Superior temporal gyrus (tissue), 1 donor: ENCODE measurements around the gene NHLRC2.
A peak's percentile ranks its signal among the peaks of the same experiment; 100 is the strongest.

Source experiments
- DNase-seq: peaks from one replicate; pipeline ENCODE4 v3.0.0-alpha.2; 2016; ENCODE audit errors: extremely low spot score

NHLRC2 gene

DNA sequence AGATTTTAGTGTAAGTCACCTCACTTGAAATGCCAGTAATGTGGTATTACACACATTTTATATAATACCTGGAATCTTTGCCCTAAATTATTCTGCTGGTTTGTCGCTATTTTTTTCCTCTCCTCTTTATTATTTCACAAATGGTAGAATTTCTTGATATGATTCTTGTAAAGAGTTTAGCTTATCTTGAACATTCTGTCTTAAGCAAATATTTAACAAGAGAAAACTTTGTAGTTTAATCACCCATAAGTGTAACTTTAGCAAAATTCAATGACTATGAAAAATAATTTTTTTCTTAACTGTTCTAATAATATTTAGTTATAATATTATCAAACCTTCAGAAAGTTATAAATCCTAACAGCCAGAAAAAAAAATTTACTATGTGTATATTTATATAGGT, 56.7 kb downstream of the NHLRC2 start:
- no peak for DNase-seq

DNA sequence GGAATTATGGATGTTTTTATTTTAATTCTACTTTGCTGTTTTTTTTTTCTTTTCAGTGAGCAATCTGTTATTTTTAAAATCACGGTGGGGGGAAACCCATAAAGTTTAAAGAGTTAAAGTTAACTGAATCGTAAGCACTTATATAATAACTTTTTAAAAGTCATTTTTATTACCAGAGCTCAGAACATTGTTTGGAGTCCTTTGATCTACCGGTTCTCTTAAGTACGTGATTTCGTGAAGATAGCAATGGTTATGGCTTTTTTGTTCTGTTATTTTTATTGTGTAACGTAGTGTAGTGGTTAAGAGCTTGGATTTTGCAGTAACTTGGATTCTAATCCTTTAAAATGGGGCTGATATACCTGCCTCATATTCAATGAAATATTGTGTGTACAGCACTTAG, 57.4 kb downstream of the NHLRC2 start:
- DNase-seq, result no peak

- DNase-seq, result no peak
Observed at GRCh38 chr10:113912582-113912981, 58.1 kb downstream of the NHLRC2 start.

DNA sequence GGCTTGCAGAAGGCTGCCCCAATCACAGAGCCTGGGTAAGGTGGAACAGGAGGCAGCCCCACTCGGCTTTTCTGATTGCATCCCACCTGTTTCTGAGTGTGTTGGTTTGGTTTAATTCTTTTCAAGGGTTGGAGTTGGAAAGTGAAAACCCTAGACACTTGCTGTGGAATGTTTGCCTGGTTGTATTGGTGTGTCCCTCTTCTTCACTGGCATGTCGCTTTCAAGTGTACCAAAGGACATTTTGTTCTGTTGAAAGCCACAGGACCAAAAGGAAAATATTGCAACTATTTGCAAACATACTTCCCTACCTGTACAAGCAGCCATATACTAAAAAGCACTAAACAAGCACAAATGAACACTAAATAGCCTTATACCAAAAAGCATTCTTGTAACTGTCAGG, 60.5 kb downstream of the NHLRC2 start:
- DNase-seq, result no peak

DNA sequence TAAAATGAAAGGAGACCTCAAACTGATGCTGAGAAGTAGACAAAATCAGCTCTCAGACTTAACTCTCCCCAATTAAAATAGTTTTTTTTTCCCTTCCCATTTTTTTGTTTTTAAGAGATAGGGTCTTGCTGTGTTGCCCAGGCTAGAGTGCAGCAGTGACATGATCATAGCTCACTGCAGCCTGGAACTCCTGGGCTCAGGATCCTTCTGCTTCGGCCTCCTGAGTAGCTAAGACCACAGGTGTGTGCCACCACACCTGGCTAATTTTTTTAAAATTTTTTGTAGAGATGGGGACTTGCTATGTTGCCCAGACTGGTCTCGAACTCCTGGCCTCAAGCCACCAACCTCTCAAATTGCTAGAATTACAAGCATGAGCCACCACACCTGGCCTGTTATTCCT, 61.1 kb downstream of the NHLRC2 start:
- no peak for DNase-seq

DNA sequence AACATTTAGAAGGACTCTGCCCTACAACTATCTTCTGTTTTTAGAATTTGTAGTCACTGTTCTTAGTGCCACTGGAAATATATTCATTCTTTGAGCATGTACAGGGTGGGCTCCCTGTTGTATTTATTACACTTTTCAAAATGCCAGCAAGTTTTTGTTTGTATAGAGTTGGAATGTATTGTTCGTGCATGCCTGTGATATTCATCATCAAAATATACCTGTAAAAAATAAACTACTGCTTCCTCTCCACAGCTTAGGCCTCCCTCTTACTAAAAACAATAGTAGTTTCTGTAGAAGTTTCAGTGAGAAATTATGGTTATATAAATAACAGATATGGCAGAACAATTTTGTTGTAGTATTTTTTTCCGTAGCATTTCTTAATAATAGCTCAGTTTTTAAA, 61.6 kb downstream of the NHLRC2 start:
- DNase-seq, result no peak

DNA sequence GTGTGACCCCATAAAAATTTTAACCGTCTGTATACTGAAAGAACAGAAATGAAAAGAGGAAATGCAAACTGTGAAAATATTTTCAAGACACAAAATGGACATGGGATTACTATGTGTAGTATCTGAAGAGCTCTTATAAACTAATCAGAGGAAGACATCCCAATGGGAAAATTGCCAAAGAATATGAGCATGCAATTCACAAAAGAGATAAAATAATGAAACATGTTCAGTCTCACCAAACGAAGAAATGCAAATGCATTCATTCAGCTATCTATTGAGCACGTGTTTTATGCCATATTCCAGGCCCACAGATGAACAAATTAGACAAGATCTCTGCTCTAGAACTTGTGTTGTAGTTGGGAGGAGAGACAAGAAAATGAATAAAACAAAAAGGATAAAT, 63.2 kb downstream of the NHLRC2 start:
- peak; percentile 5 for DNase-seq

- DNase-seq, result no peak
Observed at GRCh38 chr10:113920114-113920513, 65.7 kb downstream of the NHLRC2 start.

DNA sequence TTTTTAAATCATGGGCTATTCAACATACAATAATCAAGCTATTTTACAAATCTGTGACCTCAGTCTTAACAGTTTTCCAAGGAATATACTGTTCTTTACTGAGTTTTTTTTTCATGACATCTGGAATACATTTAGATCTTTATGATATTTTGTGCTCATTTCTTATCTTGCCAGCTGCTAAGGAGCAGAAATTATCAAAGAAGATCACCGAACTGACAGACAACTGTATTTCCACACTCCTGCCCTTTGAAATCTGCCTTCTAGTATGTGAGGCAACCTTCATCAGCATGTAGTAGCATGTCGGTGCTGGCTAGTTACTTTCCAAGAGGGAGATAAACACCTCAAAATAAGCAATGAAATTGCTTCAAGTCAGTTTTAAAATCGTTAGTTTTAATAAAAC, 66.4 kb downstream of the NHLRC2 start:
- no peak for DNase-seq

DNA sequence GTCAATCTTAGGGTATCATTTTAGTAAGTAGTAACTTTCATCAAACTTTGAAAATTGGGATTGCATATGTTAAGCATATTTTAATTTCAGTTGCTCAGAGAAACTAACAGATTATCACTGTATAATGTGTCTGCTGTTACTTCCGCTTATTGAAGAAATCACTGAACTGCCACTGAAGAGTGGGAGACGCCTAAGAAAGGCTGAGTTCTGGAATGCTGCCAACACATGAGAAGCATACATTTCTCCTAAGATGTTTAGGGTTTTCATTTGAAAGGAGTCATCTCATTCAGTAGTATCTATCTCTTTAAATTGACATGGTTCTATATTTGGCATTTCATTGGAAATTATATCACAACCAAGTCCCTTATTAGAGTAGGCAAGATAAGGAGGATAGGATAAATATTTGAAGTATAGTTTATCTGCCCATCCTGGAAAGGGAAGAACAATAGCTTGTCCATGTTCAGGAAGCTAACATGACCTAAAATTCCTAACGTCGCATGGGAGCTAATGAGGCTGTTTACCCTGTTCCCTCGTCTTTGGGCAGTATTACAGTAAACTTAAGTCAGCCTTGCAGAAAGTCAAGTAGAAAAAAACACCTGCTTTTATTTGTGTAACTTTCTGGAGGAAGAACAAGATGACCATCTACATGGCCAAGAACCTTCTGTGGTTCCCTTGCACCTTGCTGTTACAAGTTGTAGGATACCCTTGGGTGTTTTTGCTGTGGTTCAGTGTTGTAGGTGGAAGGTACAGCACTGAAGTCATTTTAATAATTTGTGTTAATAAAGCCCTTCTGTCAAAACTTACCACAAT, 67.3 kb downstream of the NHLRC2 start:
- DNase-seq, result no peak

DNA sequence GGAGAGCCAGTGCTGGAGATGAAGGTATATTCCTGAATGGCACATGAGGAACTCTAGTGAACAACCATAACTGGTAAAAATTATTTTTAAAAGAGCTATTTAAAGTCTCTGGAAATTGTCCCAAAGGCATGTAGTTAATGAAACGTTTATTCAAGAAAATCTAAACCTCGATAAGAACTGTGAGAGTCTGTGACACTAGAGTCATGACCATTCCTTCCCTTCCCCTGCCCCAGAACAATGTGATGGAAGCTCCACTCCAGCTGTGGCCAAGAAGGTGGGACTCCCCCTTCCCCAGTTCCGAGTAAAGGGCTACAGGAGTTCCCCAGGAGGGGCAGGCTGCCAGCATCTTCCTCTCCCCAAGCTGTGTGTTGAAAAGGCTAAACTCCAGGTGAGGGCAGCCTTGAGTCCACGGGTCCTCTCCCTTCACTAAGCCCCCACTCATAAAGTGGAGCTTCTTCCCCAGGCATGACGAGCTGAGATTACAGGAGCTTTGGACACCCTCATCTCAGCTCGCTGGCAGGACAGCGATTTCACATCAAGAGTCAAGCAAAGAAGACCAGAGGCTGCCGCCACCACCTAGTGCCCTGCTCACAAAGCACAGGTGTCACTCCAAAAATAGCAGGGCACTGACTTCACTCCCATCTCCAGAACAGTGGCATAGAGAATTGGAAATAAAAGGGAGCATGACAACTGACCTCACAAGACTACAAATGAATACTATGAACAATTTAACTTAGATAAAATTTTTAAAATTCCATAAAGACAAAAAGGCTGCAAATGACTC, 68.5 kb downstream of the NHLRC2 start:
- no peak for DNase-seq

- DNase-seq, result no peak
Observed at GRCh38 chr10:113924186-113924585, 69.7 kb downstream of the NHLRC2 start.

GRCh38 chr10:113924664-113925063, 70.2 kb downstream of the NHLRC2 start:
- no peak for DNase-seq

GRCh38 chr10:113927440-113927839, 73.0 kb downstream of the NHLRC2 start:
- no peak for DNase-seq

GRCh38 chr10:113928830-113929229, 74.4 kb downstream of the NHLRC2 start:
- no peak for DNase-seq

GRCh38 chr10:113929522-113929921, 75.1 kb downstream of the NHLRC2 start:
- DNase-seq, result no peak

DNA sequence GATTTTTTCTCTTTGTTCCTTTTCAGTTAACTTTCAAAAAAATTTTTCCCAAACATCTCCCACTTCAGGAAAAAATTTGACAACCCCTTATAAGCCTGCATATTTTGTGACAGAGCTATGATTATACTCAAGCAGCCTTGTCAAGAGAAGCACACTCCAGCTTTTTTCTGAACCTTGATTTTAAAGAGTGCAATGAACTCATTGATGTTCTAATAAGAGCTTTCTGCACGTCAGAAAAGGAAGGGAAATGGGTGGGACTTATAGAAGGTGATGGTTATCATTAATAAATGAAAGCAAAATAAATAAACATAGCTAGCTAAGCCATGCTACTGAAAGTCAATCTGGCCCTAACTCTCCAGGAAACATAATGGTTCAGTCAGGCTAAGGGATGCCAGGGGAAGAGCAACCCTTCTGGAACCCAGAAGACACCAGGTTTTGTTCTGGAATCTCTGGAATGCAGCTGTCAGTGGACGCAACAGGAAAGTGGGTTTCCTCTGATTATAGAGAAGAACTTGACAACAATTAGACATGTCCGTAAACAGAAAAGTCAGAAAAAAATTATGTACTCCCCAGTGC, 76.1 kb downstream of the NHLRC2 start:
- DNase-seq, result no peak

DNA sequence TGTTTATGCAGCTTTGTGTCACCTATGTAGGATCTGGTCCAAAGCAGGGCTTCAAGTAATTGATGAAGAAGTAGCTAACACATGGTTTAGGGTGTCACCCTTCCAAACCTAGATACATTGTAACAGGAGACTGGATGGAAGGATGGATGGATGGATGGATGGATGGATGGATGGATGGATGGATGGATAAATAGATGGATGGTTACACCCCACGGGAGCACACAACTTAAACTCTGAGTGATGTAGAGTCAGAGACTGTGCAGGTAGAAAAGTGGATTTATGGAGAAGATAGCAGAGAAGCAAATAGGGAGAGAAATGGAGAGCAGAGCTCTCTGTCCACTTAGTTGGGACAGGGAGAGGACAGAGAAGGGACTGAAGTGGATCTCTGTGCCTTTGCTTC, 78.4 kb downstream of the NHLRC2 start:
- DNase-seq, result no peak

DNA sequence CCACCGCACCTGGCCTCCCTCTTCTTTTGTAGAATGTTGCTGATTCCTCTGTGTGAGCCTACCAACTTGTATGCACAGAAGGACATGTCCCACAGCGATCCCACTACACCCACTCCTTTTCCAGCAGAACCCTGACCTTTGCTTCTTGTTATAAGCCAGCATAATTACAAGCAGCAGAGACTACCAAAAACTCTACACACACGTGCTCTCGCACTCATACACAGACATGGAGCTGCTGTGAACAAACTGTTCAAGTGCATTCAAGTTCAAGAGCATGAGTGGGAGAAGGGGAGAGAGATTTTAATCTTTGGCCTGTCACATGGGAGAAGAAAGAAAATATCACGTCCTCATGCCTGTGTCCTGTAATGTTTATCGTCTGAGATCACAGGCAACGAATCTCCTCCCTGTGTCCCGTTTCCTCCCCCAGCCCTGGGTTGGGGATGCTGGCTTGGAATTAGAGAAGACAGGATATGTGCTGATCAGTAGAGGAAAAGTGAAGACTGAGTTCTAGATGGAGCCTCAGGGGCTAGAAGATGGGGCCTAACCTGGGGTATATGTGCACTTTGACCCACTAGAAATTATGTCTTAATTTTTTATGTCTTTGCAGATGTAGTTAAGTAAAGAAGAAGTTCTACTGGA, 79.6 kb downstream of the NHLRC2 start:
- DNase-seq, result no peak

DNA sequence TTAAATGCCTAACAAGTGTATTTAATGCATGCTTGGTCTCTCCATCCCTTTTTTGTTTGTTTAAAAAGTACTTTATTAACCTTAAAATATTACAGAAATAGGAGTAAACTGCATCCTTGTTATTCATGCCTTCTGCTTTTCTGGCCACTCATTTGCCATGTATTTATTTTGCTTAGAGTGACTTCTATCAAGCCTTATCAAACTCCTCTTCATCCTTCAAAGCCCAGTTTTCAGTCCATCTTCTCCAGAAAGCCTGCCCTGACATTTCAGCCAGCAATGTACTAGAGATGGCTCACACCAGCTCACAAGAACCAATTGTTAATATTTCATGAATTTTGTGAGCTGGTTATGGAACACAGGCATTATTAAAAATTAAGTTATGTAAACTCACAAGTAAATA, 82.8 kb downstream of the NHLRC2 start:
- DNase-seq, result no peak

DNA sequence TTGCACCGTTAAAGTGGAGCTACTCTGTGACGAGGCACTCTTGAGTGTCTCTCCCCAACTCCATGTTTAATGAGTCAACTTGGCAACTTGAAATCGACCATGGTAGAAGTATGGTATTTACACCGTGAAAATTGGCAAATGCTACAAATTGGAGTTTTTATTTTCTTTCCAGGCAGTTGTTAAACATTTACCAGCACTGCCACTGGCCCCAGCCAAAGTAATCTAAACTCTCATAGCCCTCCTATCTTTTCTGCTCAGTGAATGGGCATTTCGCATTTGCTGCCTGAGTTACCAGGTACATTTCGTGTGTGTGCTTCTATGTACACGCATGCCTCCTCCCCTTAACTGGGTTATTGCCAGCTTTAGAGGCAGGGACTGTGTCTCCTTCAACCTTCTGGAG, 83.3 kb downstream of the NHLRC2 start:
- DNase-seq, result no peak

GRCh38 chr10:113939212-113939860, 84.9 kb downstream of the NHLRC2 start:
- no peak for DNase-seq
